ENCODE results near the gene MPI. TPM values are rescaled to one million over a fixed set of nuclear protein-coding genes. Genes with fewer than 3 reads are reported as not detected.

MPI gene
- total RNA-seq, 4 donors from 2014 or later = 28.8 to 73.3 (median 33.7) TPM

DNA sequence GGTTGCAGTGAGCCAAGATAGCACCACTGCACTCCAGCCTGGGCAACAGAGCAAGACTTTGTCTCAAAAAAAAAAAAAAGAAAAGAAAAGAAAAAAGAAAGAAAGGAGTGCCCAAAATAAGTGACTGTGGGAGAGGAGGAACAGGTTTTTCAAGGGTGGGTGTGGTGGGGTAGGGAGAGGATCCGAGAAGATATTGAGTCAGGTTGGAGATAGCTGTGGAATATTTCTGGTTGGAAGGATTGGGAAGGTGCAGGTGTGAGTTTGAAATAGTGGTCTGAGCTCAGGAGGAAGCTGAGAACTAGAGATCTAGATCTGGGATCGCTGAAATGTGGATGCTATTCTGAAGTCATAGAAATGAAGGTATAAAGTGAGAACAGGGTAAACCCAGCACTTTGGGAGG is 24.5 kb upstream of the MPI start:
- intact Hi-C loops (cut with DNase I; ENCODE audit: low total_unique reads) = no loop called here
- Histone ChIP-seq H3K4me3 (no peak overlapping the region), H3K4me1 (peaks cover 6 to 11% of the 10 kb centered on the region in 2 donors), H3K27ac (peak overlapping the region in 1 of 2 donors; percentile 31), H3K9me3 (no peaks in the 10 kb centered on the region), H3K27me3 (no peaks in the 10 kb centered on the region), H3K36me3 (no peaks in the 10 kb centered on the region)
- DNase-seq = no peak
- TF ChIP-seq, protein P1, sequence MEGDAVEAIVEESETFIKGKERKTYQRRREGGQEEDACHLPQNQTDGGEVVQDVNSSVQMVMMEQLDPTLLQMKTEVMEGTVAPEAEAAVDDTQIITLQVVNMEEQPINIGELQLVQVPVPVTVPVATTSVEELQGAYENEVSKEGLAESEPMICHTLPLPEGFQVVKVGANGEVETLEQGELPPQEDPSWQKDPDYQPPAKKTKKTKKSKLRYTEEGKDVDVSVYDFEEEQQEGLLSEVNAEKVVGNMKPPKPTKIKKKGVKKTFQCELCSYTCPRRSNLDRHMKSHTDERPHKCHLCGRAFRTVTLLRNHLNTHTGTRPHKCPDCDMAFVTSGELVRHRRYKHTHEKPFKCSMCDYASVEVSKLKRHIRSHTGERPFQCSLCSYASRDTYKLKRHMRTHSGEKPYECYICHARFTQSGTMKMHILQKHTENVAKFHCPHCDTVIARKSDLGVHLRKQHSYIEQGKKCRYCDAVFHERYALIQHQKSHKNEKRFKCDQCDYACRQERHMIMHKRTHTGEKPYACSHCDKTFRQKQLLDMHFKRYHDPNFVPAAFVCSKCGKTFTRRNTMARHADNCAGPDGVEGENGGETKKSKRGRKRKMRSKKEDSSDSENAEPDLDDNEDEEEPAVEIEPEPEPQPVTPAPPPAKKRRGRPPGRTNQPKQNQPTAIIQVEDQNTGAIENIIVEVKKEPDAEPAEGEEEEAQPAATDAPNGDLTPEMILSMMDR (IDR thresholded peaks at IDR 0.05) = no peak
- no peak for TF ChIP-seq POLR2A (IDR thresholded peaks at IDR 0.05)

DNA sequence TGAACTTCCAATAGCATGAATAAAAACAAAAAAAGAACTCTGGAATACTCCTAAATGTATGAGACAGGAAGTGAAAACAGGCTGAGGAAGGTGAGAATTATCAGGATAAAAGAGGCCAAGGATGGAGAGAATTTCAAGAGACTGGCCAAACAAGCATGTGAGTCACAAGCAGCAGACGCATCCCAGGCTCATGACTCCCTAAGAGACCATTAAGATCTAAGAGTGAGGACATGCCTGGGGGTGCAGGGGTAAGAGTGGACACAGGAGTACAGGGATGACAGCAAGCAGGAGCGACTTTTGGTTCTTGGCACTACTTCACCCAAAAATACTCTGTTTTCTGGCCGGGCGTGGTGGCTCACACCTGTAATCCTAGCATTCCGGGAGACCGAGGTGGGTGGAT is 23.8 kb upstream of the MPI start:
- no peaks in the 10 kb centered on the region for H3K9me3 ChIP-seq
- DNase-seq = peak in 1 of 2 donors; percentile 42
- peaks cover 6 to 19% of the 10 kb centered on the region in 2 donors for H3K4me1 ChIP-seq
- peak overlapping the region; percentile 31 to 45 for H3K27ac ChIP-seq
- TF ChIP-seq POLR2A (IDR thresholded peaks at IDR 0.05) = no peak
- H3K27me3 ChIP-seq = no peaks in the 10 kb centered on the region
- H3K4me3 ChIP-seq = no peak overlapping the region
- intact Hi-C loops (cut with DNase I; ENCODE audit: low total_unique reads) = no loop called here
- no peaks in the 10 kb centered on the region for H3K36me3 ChIP-seq

DNA sequence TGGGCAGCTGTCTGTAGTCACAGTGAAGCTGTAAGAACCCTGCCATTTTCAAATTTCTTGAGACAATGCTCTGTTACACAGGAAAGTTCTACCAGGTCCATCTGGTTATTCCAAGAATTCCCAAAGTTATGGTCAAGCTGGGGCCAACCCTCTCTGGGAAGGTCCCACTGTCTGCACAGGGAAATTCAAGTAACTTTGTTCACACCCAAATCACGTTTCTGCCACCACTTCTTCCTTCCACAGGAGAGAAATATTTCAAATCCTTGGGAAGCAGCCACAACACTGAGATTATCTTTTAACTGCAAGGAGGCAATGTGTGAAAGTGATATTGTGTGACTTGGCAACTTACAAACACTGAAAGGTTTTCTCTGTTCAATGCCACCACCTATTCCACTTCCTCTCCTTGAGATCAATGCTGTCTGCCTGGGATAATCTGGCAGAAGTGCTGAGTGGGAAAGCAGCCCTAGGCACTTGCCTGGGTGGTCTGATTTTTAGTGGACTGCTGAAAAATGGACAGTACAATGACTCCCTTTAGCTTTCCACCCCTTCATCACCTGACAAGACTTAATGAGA is 22.3 kb upstream of the MPI start:
- no peak for TF ChIP-seq POLR2A (IDR thresholded peaks at IDR 0.05)
- TF ChIP-seq, protein P1 (IDR thresholded peaks at IDR 0.05) = no peak
- no peaks in the 10 kb centered on the region for H3K27me3 ChIP-seq
- no peaks in the 10 kb centered on the region for H3K36me3 ChIP-seq
- H3K4me1 ChIP-seq = peaks cover 11 to 28% of the 10 kb centered on the region in 2 donors
- intact Hi-C loops (cut with DNase I; ENCODE audit: low total_unique reads) = no loop called here
- DNase-seq = no peak
- H3K9me3 ChIP-seq = no peaks in the 10 kb centered on the region
- H3K27ac ChIP-seq = no peak overlapping the region
- no peak overlapping the region for H3K4me3 ChIP-seq

DNA sequence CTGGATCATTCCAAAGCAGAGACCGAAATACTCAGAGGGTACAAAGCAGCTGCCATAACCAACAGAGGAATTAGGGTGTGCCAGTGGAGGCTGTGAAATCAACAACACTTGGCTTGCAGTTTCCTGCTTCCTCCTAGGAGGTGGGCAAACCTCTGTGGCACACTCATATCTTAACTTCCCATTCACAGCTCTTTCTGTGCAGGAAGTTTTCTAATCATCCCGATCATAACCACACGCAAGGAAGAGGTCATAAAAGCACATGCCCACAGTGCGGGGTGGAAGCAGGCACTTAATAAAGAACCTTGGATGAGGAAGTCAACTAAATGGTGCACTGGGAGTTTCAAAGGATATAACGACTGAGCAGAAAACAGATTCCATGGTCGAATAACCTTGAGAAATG is 21.8 kb upstream of the MPI start:
- TF ChIP-seq POLR2A (IDR thresholded peaks at IDR 0.05) = no peak
- TF ChIP-seq, protein P1 (IDR thresholded peaks at IDR 0.05) = no peak
- intact Hi-C loops (cut with DNase I; ENCODE audit: low total_unique reads) = no loop called here
- DNase-seq = no peak
- no peaks in the 10 kb centered on the region for H3K9me3 ChIP-seq
- H3K36me3 ChIP-seq = no peaks in the 10 kb centered on the region
- no peak overlapping the region for H3K4me3 ChIP-seq
- no peaks in the 10 kb centered on the region for H3K27me3 ChIP-seq
- no peak overlapping the region for H3K27ac ChIP-seq
- peaks cover 11 to 28% of the 10 kb centered on the region in 2 donors for H3K4me1 ChIP-seq

DNA sequence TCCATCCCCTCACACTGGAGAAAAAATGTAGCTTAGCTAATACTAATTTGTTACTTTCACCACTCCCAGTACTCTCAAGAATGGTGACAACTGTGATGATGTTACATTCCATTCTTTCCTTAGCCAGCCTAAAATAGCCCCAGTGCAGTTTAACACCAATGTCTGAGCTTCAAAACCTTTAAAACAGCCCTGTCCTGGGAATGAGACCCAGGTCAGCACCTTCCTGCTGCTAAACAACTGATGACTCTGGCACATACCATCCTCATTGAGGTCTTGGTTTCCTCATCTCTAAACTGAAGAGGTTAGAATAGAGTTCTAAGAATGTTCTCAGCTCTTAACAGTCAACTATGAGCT is 20.5 kb upstream of the MPI start:
- no peak for DNase-seq
- peak overlapping the region; percentile 7 to 35 for H3K27ac ChIP-seq
- no peaks in the 10 kb centered on the region for H3K9me3 ChIP-seq
- H3K36me3 ChIP-seq = no peaks in the 10 kb centered on the region
- TF ChIP-seq, protein P1 (IDR thresholded peaks at IDR 0.05) = no peak
- TF ChIP-seq POLR2A (IDR thresholded peaks at IDR 0.05) = no peak
- no peak overlapping the region for H3K4me3 ChIP-seq
- H3K27me3 ChIP-seq = no peaks in the 10 kb centered on the region
- peaks cover 11 to 28% of the 10 kb centered on the region in 2 donors for H3K4me1 ChIP-seq
- intact Hi-C loops (cut with DNase I; ENCODE audit: low total_unique reads) = no loop called here
